ENCODE measurements around the gene TPM2. TPM values are rescaled to one million over a fixed set of nuclear protein-coding genes. Genes with fewer than 3 reads are reported as not detected.

The TPM2 gene
- polyA plus RNA-seq, 1 of the 3 experiments (the other 2 are of a cell fraction), result 620 TPM

GRCh38 chr9:35675204-35675603, 14.5 kb downstream of the TPM2 start (continued):
- TF ChIP-seq REST (IDR thresholded peaks at IDR 0.05; ENCODE audit: low read depth, low read length) (no peak), SMC3 (IDR thresholded peaks at IDR 0.05; ENCODE audit: low read depth, low read length) (no peak), FOSL2 (IDR thresholded peaks at IDR 0.05; ENCODE audit: borderline replicate concordance, low read depth) (no peak)

GRCh38 chr9:35674025-35674361, 15.7 kb downstream of the TPM2 start:
- H3F3A ChIP-seq (replicated peaks; ENCODE audit: insufficient read depth), result peaks cover 11% of the 10 kb centered on the region
- H4K20me1 ChIP-seq (ENCODE audit: insufficient read depth), result no peaks in the 10 kb centered on the region
- ChIA-PET POLR2A (interaction anchor here (0.7 kb wide), 1 partner anchor 17 kb away, joined by 4 read pairs; no protein-coding TSS in a partner anchor), CTCF (interaction anchor here (1.0 to 3.2 kb wide), 3 partner anchors 9 to 55 kb away, joined by 5 to 23 read pairs (median 19); partner anchors contain the start of genes ARHGEF39, CCDC107 and RMRP)
- H3K79me2 ChIP-seq (ENCODE audit: insufficient read depth), result no peaks in the 10 kb centered on the region
- no peak overlapping the region for H3K4me3 ChIP-seq (ENCODE audit: low read depth in 2 of 2, low read length in 1 of 2)
- no peaks in the 10 kb centered on the region for H3K36me3 ChIP-seq (replicated peaks in 1 of 2; ENCODE audit: control insufficient read depth in 1 of 2, insufficient read depth in 2 of 2, low read length in 1 of 2)
- no peaks in the 10 kb centered on the region for H3K9me2 ChIP-seq
- no peak overlapping the region for H2AFZ ChIP-seq (ENCODE audit: low read depth)
- WGBS (ENCODE audit: low lambda C conversion rate), result 67% methylated on average over 3 of the region's 3 CpGs
- no peaks in the 10 kb centered on the region for H3K9me3 ChIP-seq
- no peaks in the 10 kb centered on the region for H3K27me3 ChIP-seq (ENCODE audit: insufficient read depth)
- H3K9ac ChIP-seq, result no peak overlapping the region
- DNase-seq, result no peak
- H3K4me1 ChIP-seq (ENCODE audit: control insufficient read depth in 1 of 2, insufficient read depth in 2 of 2, low read depth in 1 of 2, low read length in 1 of 2), result peaks cover 0 to 13% of the 10 kb centered on the region in 2 experiments; a peak in 1 of 4 replicates
- 0 out of 2 replicates have a peak overlapping the region, but pooled peaks have one; percentile 32 for H3K4me2 ChIP-seq
- H3K27ac ChIP-seq (ENCODE audit: low read depth in 2 of 2, low read length in 1 of 2), result no peak overlapping the region
- no peak for TF ChIP-seq IRF3 (IDR thresholded peaks at IDR 0.05; ENCODE audit: low read depth, low read length)
- TF ChIP-seq JUND (IDR thresholded peaks at IDR 0.05), result no peak
- TF ChIP-seq MEF2A (IDR thresholded peaks at IDR 0.05; ENCODE audit: borderline replicate concordance, low read depth), result no peak
- TF ChIP-seq SIN3A (IDR thresholded peaks at IDR 0.05; ENCODE audit: borderline replicate concordance, low read depth, low read length), result no peak
- TF ChIP-seq TAF1 (IDR thresholded peaks at IDR 0.05; ENCODE audit: borderline replicate concordance, low read depth, low read length), result no peak
- TF ChIP-seq TEAD4 (IDR thresholded peaks at IDR 0.05; ENCODE audit: borderline replicate concordance, insufficient read depth), result no peak
- TF ChIP-seq RCOR1 (IDR thresholded peaks at IDR 0.05; ENCODE audit: low read length), result no peak
- TF ChIP-seq FOXM1 (IDR thresholded peaks at IDR 0.05; ENCODE audit: low read depth), result no peak
- no peak for TF ChIP-seq TCF12 (IDR thresholded peaks at IDR 0.05)
- no peak for TF ChIP-seq FOSL2 (IDR thresholded peaks at IDR 0.05; ENCODE audit: borderline replicate concordance, low read depth)
- no peak for TF ChIP-seq USF1 (IDR thresholded peaks at IDR 0.05; ENCODE audit: borderline replicate concordance, low read depth)

All from SK-N-SH (cell line).